AG04450 (cell line): Measurements from ENCODE around the gene CLP1. TPM values are rescaled to one million over a fixed set of nuclear protein-coding genes. Genes with fewer than 3 reads are reported as not detected.
A peak's percentile ranks its signal among the peaks of the same experiment; 100 is the strongest.

Experiments used
- CTCF ChIA-PET: fragments of 300-600, 350-600 bp; formaldehyde crosslinking; extraction: SDS; loops from one replicate; lab custom pipeline; 2022; ENCODE audit warnings: antibody characterized with exemption, inconsistent platforms; lab: Charles Lee
- POLR2A ChIA-PET: fragments of 350-600 bp; formaldehyde crosslinking; extraction: SDS; loops from one replicate; lab custom pipeline; 2021; ENCODE audit warnings: antibody characterized with exemption, inconsistent platforms; lab: Yijun Ruan, JAX
- DNase-seq: peaks from one replicate; pipeline ENCODE4 v3.0.0-alpha.2; 2011; ENCODE audit warnings: low read depth, low spot score
- H3K27ac ChIP-seq: one replicate; pipeline ENCODE4 v1.5.1; 2012; ENCODE audit warnings: low read depth, low read length, control low read depth
- H3K27me3 ChIP-seq: one replicate; pipeline ENCODE4 v1.6.0; 2012; ENCODE audit warnings: low read length; ENCODE audit not compliant: control insufficient read depth, insufficient read depth
- H3K4me3 ChIP-seq: 2 replicates; pipeline ENCODE4 v1.5.1; 2011; ENCODE audit warnings: mild to moderate bottlenecking, low read depth, low read length, control low read depth
- H3K9me3 ChIP-seq: 2 replicates; pipeline ENCODE4 v1.5.1; 2012; ENCODE audit warnings: low read length; ENCODE audit not compliant: control insufficient read depth, insufficient read depth
- CTCF ChIP-seq: IDR thresholded peaks from 2 replicates; pipeline ENCODE4 v1.5.1; 2011; ENCODE audit warnings: low read depth, low read length, control low read depth, inconsistent platforms
- polyA plus RNA-seq: library from polyadenylated mRNA; depleted of rRNA; stranded (reverse); fragments of >200 nt; gene quantifications from 2 replicates; pipeline ENCODE4 v1.2.3, GENCODE V29; 2011

The CLP1 gene
- polyA plus RNA-seq, 1 experiment, result 17.7 TPM

GRCh38 chr11:57639321-57640067 is 18.1 kb upstream of the CLP1 start:
- Histone ChIP-seq H3K9me3 (no peaks in the 10 kb centered on the region), H3K27me3 (peaks cover 1% of the 10 kb centered on the region), H3K4me3 (peak overlapping the region; percentile 99), H3K27ac (peak overlapping the region; percentile 47)
- DNase-seq, result no peak
- ChIA-PET CTCF (interaction anchor here (0.7 to 7.1 kb wide), 17 partner anchors 8 to 884 kb away, joined by 3 to 227 read pairs (median 9); partner anchors contain the start of genes SERPING1, TIMM10 and UBE2L6), POLR2A (interaction anchor here (0.6 to 2.9 kb wide), 3 partner anchors 9 to 279 kb away, joined by 3 to 11 read pairs (median 8); partner anchors contain the start of genes UBE2L6 and YPEL4)
- TF ChIP-seq CTCF, result no peak

GRCh38 chr11:57640068-57640800 is 17.3 kb upstream of the CLP1 start:
- Histone ChIP-seq H3K27me3 (no peaks in the 10 kb centered on the region), H3K9me3 (no peaks in the 10 kb centered on the region), H3K4me3 (peak overlapping the region; percentile 99), H3K27ac (peak overlapping the region; percentile 21)
- CTCF ChIA-PET, result interaction anchor here (0.5 to 7.1 kb wide), 40 partner anchors 9 to 884 kb away, joined by 3 to 227 read pairs (median 6); partner anchors contain the start of genes CTNND1, RTN4RL2, SERPING1 and TIMM10
- TF ChIP-seq CTCF, result no peak
- POLR2A ChIA-PET, result interaction anchor here (0.6 to 2.9 kb wide), 6 partner anchors 9 to 294 kb away, joined by 3 to 11 read pairs (median 6); partner anchors contain the start of genes UBE2L6 and YPEL4
- no peak for DNase-seq

GRCh38 chr11:57641011-57641807 is 16.4 kb upstream of the CLP1 start:
- Histone ChIP-seq H3K27me3 (peaks cover 5% of the 10 kb centered on the region), H3K4me3 (peak overlapping the region; percentile 99), H3K27ac (peak overlapping the region; percentile 21), H3K9me3 (no peaks in the 10 kb centered on the region)
- peak; percentile 66 for TF ChIP-seq CTCF
- peak; percentile 33 for DNase-seq
- CTCF ChIA-PET, result interaction anchor here (0.5 to 7.1 kb wide), 51 partner anchors 8 to 926 kb away, joined by 3 to 227 read pairs (median 5); partner anchors contain the start of genes CTNND1, RTN4RL2, SERPING1 and TIMM10
- POLR2A ChIA-PET, result interaction anchor here (0.6 to 2.9 kb wide), 6 partner anchors 8 to 295 kb away, joined by 3 to 8 read pairs (median 4); partner anchors contain the start of genes TIMM10, UBE2L6 and YPEL4

GRCh38 chr11:57643802-57644201 is 13.8 kb upstream of the CLP1 start:
- Histone ChIP-seq H3K9me3 (no peaks in the 10 kb centered on the region; the same call in 1 of the 2 replicates), H3K27ac (no peak overlapping the region), H3K4me3 (no peak overlapping the region), H3K27me3 (peaks cover 21% of the 10 kb centered on the region)
- no peak for DNase-seq
- POLR2A ChIA-PET, result interaction anchor here (0.7 kb wide), 2 partner anchors 77 to 83 kb away, joined by 4 to 10 read pairs; partner anchors contain the start of gene UBE2L6
- 0 out of 2 replicates have a peak, but pooled peaks have one; percentile 14 for TF ChIP-seq CTCF
- CTCF ChIA-PET, result interaction anchor here (0.6 to 7.1 kb wide), 40 partner anchors 8 to 881 kb away, joined by 3 to 227 read pairs (median 4); partner anchors contain the start of genes CLP1, SLC43A1, TIMM10 and UBE2L6
